DMS79 (cell line): Measurements from ENCODE around the gene GALT.

Experiments
- DNase-seq: peaks from one replicate; lab custom pipeline; 2025; lab: John Stamatoyannopoulos, UW

The GALT gene

DNA sequence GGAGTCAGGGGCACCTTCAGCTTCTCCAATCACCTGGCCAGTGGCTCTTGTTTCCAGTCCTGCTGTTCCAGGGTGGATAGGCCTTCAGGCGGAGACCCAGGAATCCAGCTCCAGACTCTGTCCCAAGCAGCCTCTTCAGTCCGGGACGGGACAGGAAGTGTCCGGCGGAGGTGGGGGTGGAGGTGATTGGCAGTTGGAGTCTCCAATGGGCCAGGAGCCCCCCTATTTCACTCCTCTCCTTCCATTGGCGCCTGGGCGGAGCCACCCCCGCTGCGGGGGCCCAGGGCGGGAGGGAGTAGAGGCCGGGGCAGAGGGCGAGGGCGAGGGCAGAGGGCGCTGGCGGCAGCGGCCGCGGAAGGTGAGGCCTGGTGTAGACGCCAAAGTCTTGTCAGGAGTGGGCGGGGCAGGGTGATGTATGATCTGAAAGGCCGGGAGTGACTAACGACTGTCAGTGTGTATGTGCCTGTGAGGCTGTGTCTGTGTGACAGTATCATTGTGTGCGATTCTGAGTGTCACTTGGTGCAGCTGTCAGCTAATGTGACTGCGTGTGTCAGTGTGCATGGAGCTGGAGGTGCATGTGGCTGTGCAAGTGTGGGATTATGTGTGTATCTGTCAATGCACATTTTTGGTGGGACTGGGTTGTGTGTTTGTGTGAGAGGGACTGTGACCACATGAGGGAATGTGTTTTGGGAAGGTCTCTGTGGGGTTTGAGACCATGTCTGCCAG lies 5.6 kb downstream of the GALT start, which contains the start of gene IL11RA:
Gene IL11RA, plus strand, starts transcription at position 310 of the 726 bp plus-strand sequence. CDS start 3,033 bp downstream, outside the sequence.
- no peak for DNase-seq

DNA sequence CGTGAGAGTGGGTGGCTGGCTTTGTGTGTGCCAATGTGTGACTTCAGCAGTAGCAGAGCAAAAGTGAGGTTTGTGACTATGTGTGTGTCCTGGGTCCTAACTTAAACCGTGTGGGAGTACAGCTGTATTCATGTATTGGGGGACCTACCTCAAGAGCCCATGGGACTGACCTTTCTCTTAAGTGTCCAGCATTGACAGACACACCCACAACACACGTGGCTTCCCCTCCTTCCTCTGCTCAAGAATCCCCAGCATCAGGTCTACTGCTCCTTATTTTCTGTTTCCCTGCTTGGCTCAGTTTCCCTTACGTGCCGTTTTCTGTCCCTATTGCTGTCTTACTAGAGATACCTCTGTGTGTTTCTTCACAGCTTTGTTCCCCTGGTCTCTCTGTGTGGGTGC lies 6.1 kb downstream of the GALT start:
- no peak for DNase-seq

DNA sequence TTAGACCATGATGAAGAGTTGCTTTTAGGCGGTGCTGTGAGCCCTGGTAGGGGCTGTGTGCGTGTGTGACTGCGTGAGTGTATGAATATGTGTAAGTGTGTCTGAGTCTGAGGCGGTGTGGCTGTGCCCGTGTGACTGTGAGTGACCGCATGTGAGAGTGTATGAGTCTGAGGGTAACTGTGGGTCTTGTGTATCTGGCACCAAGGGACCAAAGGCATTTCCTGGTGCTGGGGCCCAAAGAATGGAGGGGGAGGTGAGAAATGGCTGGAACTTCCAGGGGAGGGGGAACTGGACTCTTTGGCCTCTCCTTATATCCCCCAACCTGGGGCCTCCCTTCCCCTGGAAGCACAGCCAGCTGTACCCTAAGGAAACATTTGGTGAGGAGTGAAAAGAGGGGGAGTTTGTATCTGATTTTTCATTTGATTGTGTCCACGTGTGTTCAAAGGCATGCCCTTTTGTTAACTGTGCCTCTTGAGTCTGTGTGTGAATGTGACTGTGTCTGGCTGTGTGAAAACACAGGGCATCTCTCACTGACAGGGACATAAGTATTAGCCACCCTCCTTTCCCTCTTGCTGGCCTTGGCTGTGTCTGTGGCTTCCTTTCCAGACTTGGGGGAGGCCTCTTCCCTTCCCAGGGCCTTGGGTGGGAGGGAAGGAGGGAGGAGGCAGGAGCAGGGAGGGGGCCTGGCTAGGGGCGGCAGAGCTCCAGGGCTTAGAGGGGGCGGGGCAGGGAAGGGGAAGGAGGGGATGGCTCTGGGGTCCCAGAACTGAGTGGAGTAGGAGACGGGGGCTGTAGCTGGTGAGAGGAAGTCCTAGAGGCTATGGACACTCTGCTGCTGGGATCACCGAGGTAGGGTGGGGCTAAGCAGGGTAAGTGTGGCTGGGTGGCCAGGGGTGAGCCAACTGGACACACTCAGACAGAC lies 6.9 kb downstream of the GALT start:
- no peak for DNase-seq

DNA sequence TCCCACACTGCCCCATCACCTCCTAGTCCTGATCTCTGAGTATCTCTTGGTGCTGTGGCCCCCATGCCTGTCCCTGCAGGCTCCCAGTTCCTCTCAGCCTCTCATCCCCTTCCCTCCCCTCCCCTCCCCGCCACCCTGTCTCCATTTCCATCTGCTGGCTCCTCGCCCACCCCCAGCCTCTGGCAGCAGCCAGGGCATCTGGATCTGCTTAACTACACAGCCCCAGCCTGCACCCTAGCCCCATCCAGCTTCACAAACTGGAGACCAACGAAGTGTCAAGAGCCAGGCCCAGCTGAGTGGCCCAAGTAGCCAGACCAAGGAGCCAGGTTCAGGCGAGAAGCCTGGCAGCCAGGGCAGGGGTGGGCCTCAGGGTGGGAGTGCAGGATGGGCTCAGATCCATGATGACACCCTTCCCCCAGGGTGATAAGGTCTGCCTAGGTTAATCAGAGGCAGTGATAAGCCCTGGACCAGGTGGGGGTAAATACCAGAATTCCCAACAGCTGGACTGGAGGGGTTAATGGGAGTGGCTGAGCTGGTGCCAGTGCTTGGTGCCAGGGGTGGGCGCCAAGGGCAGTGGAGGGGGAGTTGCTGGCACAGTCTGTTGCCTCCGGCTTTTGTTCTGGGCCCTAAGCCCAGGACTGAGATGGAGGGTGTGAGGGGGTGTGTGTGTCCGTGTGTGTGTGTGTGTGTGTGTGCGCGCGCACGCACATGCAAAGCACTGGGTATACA lies 8.0 kb downstream of the GALT start:
- DNase-seq: peak; percentile 56

DNA sequence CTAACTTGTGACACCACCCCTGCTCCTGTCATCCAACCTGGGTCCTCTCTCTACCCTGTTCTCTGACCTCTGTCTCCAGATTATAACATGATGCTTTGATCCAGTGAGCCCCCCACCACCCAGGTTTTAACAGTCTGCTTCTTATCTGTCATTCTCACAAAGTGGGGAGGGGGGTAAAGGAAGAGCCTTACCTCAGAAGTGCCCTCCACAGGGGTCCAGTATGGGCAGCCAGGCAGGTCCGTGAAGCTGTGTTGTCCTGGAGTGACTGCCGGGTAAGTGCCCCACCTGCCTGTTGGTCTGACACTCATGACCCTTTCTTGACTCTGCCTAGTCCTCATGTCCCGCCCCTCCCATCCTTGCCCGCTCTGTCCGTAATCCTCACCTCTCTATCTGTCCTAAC lies 8.9 kb downstream of the GALT start:
- no peak for DNase-seq

DNA sequence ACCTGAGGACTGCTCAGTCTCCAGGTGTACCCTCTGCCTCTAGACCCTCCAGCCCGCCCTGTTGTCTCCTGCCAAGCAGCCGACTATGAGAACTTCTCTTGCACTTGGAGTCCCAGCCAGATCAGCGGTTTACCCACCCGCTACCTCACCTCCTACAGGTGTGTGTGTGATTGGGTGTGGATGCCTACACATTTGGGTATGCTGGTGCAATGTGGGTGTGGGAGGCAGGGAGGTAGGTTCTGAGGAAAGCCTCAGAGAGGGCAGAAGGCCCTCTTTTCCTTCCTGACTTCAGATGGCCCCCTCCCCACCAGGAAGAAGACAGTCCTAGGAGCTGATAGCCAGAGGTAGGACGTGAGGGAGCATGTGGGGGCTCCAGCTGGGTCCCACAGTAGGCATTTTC lies 10.5 kb downstream of the GALT start:
- no peak for DNase-seq

DNA sequence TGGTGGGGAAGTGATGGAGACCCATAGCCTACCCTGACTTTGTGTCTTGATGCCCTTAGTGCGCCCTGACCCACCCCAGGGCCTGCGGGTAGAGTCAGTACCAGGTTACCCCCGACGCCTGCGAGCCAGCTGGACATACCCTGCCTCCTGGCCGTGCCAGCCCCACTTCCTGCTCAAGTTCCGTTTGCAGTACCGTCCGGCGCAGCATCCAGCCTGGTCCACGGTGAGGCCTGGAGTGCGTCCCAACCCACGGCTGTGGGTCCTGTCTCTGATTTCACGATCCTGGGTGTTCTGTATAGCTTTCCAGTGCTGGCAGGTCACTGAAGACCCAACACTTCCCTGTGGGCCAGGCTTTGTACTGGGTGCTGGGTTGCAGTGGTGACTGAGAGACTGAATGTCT lies 12.0 kb downstream of the GALT start:
- DNase-seq: no peak

DNA sequence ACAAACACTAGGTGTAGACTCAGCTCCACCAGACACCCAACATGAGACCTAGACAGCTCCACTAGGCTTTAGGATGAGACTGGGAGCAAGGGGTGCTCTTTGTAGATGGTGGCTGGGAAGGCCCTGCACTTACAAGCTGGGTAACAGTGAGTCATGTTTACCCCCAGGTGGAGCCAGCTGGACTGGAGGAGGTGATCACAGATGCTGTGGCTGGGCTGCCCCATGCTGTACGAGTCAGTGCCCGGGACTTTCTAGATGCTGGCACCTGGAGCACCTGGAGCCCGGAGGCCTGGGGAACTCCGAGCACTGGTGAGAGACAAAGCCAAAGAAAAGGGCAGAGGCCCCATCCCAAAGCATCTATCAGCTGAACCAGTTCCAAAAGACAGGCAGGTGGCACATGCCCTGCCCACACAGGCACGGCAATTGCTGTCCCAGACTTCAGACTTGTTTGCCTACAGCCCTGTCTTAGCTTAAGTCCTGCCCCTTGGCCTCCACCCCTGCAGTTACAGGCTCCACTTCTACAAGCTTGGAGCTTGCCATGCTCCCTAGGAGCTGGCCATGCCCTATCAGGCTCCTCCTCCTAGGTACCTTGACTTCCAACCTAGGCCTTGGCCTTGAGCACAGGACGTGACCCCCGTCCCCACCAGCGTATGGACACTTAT lies 13.2 kb downstream of the GALT start:
- DNase-seq: no peak

DNA sequence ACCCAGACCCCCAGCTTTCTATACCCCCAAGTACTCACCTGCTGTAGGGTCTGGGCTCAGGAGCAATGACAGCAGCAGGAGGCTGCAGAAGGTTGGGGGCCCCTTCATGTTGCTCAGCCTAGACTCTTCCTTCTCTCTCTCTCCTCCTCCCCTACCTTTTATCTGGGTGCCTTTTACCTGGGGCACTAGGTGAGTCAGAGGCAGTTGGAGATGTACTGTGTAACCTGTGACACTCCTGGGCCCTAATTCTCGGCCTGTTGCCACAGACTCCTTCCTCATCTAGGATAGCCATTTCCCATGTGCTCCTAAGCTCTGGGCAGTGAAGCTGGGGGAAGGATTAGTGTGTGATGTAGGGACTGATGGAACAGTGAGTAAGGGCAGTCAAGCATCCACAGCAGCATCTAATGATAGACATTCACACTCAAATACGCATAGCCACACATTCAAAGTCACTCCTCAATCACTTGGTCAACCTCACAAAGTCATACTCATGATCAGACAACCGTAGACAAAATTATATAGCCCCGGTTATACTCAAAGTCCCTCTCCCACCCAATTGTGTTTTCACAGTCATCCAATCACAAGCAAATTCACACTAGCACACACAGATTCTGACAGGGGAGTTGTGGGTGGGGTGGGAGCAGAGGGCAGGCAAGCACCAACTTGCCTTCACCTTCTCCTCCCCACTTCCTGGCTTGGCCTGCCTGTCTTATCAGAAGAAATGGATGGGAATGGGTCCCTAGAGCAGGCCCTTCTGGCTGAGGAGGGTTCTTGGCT lies 16.2 kb downstream of the GALT start, which contains the start of gene CCL27:
Gene CCL27, minus strand, starts transcription at position 132 of the 777 bp plus-strand sequence. Its CDS starts 24 bp downstream, at position 108.
- DNase-seq: no peak

DNA sequence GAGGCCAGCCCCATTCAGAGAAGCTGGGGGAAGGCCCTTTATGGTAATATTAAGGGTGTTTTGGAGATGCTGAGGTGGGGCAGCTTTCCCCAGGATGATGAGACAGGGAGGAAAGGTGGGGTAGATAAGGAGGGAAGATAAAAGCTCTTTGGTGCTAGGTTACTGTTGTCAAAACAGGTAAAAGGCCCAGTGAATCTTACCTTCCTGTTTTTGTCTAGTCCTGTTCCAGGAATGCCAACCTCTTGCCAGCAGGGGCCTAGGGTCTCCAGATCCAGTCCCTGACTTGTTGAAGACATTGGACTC lies 16.8 kb downstream of the GALT start:
- no peak for DNase-seq

DNA sequence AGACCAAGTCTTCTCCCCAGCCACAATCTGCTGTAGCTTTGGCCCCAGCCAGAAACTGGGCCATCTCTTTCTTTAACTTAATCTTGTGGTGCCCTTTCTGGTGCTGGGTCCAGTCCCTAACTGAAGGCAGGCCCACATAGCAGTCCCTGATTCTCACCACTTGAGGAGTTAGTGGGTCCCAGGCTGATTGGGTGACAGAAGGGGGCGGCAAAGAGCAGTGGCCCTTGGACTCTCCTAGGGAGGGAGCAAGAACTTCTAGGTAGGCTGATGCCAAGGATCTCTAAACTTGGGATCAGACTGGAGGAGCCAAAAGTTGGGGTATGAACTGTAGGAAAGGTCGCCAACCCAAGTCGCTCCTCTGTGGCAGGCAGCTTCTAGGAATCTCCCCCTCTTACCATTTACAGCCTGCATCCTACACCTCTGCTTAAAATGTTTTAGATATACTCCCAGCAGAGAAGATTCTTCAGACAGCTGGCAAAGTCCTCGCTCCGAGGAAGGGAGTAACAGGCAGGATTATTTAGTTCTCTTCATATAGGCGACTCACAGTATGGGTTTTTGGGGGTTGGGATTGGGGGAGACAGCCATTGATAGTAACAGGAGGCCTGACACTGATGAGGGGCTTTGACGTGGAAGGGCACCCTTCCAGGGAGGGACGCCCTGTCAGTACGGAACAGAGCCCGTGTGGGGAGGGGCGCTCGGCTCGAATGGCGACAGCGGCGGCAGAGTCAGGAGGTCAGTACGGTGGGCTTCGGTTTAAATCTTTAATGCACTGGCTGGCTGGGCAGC lies 18.0 kb downstream of the GALT start:
- DNase-seq: no peak

DNA sequence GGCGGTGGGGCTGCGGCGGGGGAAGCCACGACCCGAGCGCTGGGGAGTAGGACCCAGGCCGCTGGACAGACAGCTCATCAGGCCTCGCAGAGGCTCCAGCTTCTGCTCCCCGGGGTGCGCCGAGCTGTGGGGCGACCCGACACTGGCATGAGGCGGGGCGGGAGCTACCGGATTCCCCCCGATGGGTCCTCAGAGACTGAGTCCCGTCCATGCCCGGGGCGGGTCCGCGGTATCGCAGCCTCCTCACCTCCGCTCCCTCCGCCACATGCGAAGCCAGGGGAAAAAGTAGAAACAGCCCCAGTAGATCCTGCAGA lies 18.5 kb downstream of the GALT start:
- no peak for DNase-seq

DNA sequence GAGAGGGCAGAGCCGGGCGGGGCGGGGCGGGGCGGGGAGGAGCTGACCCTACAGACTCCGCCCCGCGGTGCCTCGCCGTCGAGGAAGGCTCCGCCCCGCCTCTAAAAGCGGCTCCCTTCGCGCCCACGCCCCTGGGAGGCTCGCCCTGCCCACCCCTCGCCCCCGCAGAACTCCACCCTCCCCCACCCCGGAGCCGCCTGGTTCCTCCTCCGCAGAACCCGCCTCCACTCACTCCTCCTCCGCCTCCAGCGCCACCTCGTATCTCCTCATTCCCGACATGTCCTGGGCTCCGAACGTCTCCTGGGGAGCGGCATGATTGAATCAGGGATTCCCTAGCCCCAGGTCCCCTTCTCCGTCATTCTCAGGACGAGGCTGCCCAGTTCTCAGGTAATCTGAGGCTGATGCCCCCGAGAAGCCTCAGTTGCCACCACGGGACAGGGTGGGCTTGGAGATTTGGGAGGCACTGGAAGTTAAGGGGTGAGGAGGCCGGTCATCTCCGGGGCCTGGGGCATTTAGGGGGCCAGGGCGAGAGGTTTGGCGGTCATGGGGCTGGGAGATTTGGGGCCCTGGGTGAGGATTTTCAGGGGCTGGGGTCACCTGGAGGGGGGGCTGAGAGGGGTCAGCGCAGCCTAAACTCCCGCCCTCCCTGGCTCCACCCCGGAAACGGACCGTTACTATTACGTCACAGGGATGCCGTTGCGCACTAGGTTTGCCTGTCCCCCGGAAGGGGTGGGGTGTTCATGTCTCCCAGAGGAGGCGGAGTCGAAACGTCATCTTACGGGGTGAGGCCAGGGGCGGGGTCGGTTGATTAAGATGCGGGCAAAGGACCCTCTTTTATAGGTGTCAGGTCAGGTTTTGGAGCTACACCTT lies 19.1 kb downstream of the GALT start:
- DNase-seq: peak; percentile 95

DNA sequence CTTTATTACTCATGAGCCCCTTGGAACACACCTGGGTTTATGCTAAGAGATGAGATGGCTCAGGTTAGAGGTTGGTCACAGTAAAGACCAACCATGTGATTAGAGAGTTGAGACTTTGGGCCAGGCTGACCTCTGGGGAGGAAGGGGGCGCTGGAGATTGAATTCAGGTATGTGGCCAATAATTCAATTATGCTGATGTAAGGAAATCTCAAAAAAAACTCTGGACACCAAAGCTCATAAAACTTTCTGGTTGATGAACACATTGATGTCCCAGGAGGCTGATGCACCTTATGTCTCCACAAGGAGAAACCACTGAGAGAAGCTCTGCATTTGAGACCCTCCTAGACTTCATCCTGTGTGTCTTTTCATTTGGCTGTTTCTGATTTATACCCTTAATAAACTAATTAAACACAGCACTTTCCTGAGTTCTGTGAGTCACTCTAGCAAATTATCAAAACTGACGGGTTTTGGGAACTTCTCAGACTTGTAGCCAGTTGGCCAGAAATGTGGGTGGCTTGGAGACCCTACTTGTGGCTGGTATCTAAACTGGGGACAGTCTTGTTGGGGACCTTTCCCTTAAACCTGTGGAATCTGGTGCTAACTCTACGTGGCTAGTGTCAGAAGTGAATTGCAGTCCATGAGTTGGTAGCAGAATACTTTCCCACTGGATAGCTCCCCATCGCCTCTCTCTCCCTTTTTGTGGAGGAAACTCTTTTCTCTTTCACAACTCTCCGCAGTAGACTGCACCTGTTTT lies 23.5 kb downstream of the GALT start:
- DNase-seq: no peak

DNA sequence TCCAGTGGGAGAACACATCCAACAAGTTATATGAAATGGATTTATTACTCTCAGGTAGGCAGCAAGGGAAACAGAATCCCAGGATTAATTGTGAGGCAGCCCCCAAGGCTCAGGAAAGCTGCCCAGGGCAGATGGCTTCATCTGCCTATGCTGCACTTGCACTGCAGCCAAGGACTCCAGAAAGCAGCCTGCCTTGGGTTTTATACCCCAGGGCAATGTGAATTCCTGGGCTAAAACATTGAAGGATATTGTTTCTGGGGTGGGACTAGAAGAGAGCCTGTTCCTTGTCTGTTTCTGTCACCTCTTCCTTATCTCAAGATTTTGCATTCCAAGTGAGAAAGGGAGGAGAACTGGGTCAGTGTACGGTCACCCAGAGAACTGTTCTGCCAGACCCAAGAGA lies 24.8 kb downstream of the GALT start:
- no peak for DNase-seq

DNA sequence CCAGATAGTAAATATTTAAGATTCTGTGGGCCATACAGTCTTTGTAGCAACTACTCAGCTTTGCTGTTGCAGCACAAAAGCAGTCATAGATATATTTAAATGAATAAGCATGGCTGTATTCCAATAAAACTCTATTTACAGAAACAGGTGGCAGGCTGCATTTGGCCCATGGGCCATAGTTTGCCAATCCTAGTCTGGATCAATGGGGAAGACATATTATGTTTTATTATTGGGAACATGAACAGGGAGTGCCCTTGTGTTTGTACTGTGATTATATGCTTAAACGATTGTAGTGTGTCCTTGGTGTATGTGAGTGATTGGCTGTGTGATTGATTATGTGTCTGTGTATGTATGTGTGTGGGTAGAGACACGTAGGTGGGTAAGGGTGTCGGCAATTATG lies 28.0 kb downstream of the GALT start:
- DNase-seq: no peak

DNA sequence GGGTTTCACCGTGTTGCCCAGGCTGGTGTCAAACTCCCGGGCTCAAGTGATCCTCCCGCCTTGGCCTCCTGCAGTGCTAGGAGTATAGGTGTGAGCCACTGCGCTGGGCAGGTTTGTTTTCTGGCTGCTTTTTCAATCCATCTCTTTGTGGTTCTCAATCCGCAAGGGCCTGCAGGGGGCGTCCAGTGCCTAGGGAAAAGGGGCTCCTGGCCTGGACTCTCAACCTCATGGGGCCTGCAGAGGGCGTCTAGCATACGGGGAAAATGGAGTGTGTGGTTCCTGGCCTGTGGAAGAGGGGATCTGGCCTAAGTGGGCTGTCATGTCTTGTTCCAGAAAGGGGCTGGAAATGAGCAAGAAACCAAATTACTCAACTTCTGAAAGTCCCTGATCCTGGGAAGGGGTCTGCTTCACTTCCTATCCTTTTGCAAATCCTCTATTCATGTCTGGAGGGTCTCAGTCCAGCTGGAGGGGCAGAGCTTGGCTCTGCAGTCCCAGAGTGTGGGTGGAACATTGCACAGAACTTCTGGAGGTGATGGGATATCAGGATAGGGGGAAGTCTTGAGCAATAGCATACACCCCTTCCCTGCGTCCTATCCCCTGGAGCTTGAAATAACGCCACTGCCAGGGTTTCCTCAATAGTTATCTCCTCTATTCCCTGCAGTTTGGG lies 28.7 kb downstream of the GALT start:
- DNase-seq: peak; percentile 11

DNA sequence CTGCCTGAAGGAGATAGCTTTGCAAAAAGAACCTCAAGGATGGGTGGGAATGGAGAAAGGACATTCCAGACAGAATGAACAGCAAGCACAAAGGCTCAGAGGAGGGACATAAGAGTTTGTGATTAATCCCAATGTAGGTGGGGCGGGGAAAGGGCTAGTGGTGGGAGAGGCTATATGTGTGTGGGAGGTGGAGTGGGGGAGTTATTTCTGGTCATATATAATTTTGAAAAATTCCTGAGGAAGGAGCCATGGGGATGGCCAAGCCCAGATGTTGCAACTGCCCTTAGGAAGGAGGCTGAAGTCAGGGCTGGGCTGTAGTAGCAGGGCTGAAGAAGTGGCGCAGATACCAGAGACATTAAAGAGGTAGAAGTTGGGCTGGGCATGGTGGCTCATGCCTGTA lies 29.4 kb downstream of the GALT start:
- no peak for DNase-seq
